ENCODE measurements around the gene COL4A3. TPM values are rescaled to one million over a fixed set of nuclear protein-coding genes. Genes with fewer than 3 reads are reported as not detected.
"Not testable (repeated sequence)": the region's sequence is repeated elsewhere in the genome, so short reads cannot be mapped to it uniquely, and the experiment has no call there.

Gene COL4A3
- total RNA-seq, 1 donor from 2014 or later, result 33.6 TPM

DNA sequence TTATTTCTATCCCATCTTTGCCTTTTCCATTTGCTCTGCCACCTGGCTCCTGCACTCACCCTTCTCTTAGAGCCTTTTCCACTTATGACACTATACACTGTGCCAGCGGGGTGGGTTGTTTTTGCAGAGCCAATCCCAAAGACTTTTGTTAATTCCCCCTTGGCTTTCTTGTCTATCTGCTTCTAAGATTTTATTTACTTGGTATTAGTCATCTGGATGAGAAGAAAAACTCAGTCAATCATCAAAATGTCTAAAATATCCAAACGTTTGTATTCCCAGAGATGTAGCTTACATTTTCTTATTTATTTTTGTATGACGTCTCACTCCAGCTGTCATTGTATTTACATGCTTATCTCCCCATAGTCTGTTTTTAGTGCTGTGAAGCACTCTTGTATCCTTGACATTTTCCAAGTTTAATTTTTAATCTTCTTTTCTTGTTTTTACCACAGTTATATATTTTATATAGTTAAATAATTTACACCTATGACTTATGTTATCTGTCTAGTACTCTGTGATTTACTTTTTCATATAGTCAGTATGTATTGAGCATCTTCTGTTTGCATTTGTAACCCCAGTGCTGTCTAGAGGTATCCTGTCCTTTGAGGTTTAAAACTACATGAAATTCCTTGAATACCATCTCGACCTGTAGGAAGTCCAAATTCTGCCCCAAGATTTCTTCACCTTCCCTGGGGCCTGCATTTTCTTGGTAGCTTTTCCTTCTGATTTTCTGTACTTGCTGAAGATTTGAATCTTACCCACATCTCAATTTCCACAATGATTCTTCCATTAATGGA, 55.1 kb downstream of the COL4A3 start:
- intact Hi-C loops (cut with DNase I), result no loop called here
- Histone ChIP-seq H3K36me3 (no peaks in the 10 kb centered on the region), H3K27ac (no peak overlapping the region), H3K9me3 (no peaks in the 10 kb centered on the region), H3K4me1 (no peaks in the 10 kb centered on the region), H3K4me3 (no peak overlapping the region), H3K27me3 (ENCODE audit: low read depth) (no peaks in the 10 kb centered on the region)
- DNase-seq (no peak), ATAC-seq (no peak)
- TF ChIP-seq, protein P1, sequence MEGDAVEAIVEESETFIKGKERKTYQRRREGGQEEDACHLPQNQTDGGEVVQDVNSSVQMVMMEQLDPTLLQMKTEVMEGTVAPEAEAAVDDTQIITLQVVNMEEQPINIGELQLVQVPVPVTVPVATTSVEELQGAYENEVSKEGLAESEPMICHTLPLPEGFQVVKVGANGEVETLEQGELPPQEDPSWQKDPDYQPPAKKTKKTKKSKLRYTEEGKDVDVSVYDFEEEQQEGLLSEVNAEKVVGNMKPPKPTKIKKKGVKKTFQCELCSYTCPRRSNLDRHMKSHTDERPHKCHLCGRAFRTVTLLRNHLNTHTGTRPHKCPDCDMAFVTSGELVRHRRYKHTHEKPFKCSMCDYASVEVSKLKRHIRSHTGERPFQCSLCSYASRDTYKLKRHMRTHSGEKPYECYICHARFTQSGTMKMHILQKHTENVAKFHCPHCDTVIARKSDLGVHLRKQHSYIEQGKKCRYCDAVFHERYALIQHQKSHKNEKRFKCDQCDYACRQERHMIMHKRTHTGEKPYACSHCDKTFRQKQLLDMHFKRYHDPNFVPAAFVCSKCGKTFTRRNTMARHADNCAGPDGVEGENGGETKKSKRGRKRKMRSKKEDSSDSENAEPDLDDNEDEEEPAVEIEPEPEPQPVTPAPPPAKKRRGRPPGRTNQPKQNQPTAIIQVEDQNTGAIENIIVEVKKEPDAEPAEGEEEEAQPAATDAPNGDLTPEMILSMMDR (IDR thresholded peaks at IDR 0.05), result no peak

DNA sequence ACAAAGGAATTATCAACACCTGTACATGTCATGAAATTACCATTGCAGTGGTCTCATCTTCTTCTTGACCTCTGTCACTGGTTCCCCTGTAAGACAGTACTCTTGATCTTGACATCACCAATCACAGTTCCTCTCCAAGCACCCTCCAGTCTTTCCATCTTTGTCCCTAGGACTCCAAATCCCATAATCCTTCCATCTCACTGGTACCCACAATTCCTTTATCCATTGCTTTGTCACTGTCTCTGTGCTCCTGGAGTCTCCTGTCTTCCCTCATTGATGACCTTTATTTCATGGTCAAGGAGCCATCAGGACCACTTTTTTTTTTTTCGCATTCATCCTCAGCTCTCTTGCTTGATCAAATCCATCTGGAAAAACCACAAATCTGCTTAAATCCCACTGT, 56.7 kb downstream of the COL4A3 start:
- H3K27me3 ChIP-seq (ENCODE audit: low read depth), result no peaks in the 10 kb centered on the region
- H3K4me1 ChIP-seq, result no peaks in the 10 kb centered on the region
- intact Hi-C loops (cut with DNase I), result no loop called here
- no peak overlapping the region for H3K27ac ChIP-seq
- TF ChIP-seq, protein P1 (IDR thresholded peaks at IDR 0.05), result no peak
- no peaks in the 10 kb centered on the region for H3K36me3 ChIP-seq
- H3K9me3 ChIP-seq, result no peaks in the 10 kb centered on the region
- no peak overlapping the region for H3K4me3 ChIP-seq
- DNase-seq, result no peak
- ATAC-seq, result no peak

DNA sequence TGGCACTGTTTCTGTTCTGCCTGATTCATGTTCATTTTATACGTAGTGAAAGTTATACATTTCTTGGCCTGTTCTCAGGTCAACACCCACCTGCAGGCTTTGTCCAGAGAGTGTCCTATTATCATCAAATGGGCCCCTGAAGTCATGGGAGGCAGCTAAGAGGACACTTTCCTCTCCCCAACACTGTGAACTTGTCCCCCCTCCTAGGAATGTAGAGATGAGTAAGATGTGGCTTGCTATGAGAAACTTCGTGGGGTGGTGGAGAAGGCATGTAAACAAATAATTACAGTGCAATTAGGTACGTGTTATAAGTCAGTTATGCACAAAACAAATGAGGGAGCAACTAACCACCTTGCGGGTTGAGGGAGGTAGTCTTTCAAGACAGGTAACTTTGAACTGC, 57.9 kb downstream of the COL4A3 start:
- intact Hi-C loops (cut with DNase I), result no loop called here

DNA sequence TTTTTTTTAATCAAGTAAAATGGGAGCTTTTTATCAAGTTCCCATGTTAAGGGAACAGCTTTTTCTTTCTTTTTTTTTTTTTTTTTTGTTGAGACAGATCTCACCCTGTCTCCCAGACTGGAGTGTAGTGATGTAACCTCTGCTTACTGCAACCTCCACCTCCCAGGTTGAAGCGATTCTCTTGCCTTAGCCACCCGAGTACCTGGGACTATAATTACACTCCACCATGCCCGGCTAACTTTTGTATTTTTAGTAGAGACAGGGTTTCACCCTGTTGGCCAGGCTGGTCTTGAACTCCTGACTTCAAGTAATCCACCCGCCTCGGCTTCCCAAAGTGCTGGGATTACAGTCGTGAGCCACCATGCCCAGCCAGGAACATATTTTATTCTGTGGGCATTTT, 61.2 kb downstream of the COL4A3 start:
- intact Hi-C loops (cut with DNase I); H3K27me3 ChIP-seq (ENCODE audit: low read depth); ATAC-seq; H3K9me3 ChIP-seq; H3K36me3 ChIP-seq; H3K4me3 ChIP-seq; DNase-seq; H3K27ac ChIP-seq; H3K4me1 ChIP-seq: not testable (repeated sequence)

More for the DNA sequence above, 57.9 kb downstream of the COL4A3 start:
- Histone ChIP-seq H3K36me3 (no peaks in the 10 kb centered on the region), H3K4me1 (no peaks in the 10 kb centered on the region), H3K9me3 (no peaks in the 10 kb centered on the region), H3K27ac (no peak overlapping the region), H3K27me3 (ENCODE audit: low read depth) (no peaks in the 10 kb centered on the region), H3K4me3 (no peak overlapping the region)
- TF ChIP-seq, protein P1 (IDR thresholded peaks at IDR 0.05), result no peak
- DNase-seq (no peak), ATAC-seq (no peak)

DNA sequence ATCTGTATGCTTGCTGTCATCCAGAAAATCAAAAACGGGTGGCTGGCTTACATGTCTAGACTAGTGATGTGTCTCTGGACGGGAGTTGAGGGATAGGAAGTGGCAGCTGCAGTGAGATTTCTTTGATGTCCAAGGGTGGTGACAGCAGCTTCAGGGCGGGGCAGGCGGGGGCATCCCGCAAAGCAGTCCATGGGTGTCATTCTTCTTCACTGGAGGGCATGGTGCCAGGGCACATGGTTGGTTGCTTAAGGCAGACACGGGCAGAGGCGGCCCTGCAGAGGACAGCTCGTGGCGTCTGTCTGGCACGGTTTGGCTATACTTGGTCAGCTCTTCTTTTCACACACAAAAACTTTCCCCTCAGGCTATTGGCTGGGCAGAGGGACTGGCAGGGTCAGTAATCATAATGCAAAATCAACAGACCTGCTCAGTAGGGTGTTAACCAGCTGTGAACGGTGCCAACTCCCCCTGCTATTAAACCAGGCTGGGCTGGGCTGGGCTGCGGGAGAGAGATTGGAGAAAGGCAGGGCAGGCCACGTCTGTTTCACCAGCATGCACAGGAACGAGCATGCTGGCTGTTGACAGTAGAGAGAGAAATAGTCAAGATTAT, 63.7 kb downstream of the COL4A3 start:
- Histone ChIP-seq H3K9me3 (no peaks in the 10 kb centered on the region), H3K27ac (no peak overlapping the region), H3K4me1 (no peaks in the 10 kb centered on the region), H3K4me3 (no peak overlapping the region), H3K36me3 (no peaks in the 10 kb centered on the region), H3K27me3 (ENCODE audit: low read depth) (no peaks in the 10 kb centered on the region)
- intact Hi-C loops (cut with DNase I), result no loop called here
- ATAC-seq (peak; percentile 63 to 75), DNase-seq (no peak)
- TF ChIP-seq, protein P1 (IDR thresholded peaks at IDR 0.05), result no peak

DNA sequence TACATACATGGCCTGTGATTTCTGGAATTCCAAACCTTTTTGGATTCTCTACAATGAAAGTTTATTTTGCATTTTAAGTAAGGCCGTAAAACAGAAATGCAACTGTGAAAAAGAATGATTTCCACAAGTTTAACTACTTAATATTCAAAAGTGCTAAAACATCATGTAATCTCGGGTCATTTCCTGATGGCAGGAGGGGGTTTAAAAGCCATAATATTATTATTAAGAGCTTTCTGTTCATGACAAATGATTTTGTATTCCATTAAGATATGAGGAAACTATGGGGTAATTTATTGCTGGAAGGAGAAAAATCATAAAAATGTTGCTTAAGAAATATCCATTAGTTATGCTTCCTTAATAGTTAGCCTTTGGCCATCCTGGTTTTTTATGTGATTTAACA, 65.7 kb downstream of the COL4A3 start:
- no peak for DNase-seq
- intact Hi-C loops (cut with DNase I), result no loop called here
- Histone ChIP-seq H3K27ac (no peak overlapping the region), H3K27me3 (ENCODE audit: low read depth) (no peaks in the 10 kb centered on the region), H3K36me3 (no peaks in the 10 kb centered on the region), H3K4me3 (no peak overlapping the region), H3K4me1 (no peaks in the 10 kb centered on the region), H3K9me3 (no peaks in the 10 kb centered on the region)
- TF ChIP-seq, protein P1 (IDR thresholded peaks at IDR 0.05), result no peak
- no peak for ATAC-seq

Data from lower lobe of right lung (tissue), 2 donors.